ENCODE measurements around the gene HAND1. TPM values are rescaled to one million over a fixed set of nuclear protein-coding genes. Genes with fewer than 3 reads are reported as not detected.
"Not testable (repeated sequence)": the region's sequence is repeated elsewhere in the genome, so short reads cannot be mapped to it uniquely, and the experiment has no call there.

The HAND1 gene
- total RNA-seq, 1 donor from 2014 or later = 0.47 TPM

DNA sequence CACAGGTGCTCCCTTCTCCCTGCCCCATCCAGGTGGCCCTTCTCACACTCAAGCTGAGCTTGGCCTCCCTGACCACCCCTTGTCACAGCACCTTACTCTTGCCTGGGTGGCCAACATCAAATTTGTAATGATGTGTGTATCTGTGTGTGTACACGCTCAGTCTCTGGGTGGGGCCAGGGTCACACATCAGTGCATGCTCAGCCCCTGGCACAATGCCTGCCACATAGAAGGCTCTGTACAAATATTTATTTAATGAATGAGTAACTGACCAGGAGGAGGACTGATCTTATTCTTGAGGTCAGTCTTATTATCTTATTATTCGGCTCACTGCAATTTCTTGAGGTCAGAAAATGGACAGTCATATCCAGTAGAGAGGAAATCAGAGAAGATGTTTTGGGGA lies 41.3 kb upstream of the HAND1 start:
- H3K36me3 Mint-ChIP-seq (ENCODE audit: unreplicated experiment) = peaks cover 8% of the 10 kb centered on the region
- DNase-seq = no peak
- no peak overlapping the region for H3K27ac Mint-ChIP-seq (ENCODE audit: unreplicated experiment)
- H3K4me1 Mint-ChIP-seq (ENCODE audit: low read depth, unreplicated experiment) = peaks cover 19% of the 10 kb centered on the region
- peaks cover 5% of the 10 kb centered on the region for H3K9me3 Mint-ChIP-seq (ENCODE audit: unreplicated experiment)
- TF ChIP-seq, protein P1, sequence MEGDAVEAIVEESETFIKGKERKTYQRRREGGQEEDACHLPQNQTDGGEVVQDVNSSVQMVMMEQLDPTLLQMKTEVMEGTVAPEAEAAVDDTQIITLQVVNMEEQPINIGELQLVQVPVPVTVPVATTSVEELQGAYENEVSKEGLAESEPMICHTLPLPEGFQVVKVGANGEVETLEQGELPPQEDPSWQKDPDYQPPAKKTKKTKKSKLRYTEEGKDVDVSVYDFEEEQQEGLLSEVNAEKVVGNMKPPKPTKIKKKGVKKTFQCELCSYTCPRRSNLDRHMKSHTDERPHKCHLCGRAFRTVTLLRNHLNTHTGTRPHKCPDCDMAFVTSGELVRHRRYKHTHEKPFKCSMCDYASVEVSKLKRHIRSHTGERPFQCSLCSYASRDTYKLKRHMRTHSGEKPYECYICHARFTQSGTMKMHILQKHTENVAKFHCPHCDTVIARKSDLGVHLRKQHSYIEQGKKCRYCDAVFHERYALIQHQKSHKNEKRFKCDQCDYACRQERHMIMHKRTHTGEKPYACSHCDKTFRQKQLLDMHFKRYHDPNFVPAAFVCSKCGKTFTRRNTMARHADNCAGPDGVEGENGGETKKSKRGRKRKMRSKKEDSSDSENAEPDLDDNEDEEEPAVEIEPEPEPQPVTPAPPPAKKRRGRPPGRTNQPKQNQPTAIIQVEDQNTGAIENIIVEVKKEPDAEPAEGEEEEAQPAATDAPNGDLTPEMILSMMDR (IDR thresholded peaks at IDR 0.05; ENCODE audit: partially characterized antibody, unreplicated experiment) = no peak
- H3K4me3 Mint-ChIP-seq (ENCODE audit: unreplicated experiment) = no peak overlapping the region
- H3K27me3 Mint-ChIP-seq (ENCODE audit: unreplicated experiment) = peaks cover 7% of the 10 kb centered on the region

DNA sequence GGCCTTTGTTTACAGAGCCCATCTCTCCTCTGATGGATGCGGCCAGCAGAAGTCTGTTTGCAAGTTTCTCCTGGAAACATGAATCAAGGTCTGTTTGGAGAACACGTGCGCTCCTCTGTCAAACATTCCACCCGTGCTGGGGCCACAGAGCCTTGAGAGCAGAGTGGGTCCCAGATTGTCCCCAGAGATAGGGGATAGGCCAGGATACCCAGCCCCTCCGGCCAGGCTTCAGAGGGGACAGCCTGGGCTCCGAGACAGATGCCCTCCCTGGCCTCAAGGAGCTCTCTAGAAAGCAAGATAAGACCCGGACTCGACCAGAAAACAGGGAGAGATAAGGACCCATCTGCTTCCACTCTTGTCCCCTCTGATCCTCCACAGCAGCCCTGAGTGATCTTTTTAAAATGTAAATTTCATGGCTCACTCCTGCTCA lies 40.4 kb upstream of the HAND1 start:
- DNase-seq = no peak
- Mint-ChIP-seq H3K27me3 (ENCODE audit: unreplicated experiment) (peaks cover 7% of the 10 kb centered on the region), H3K9me3 (ENCODE audit: unreplicated experiment) (peaks cover 4% of the 10 kb centered on the region), H3K4me3 (ENCODE audit: unreplicated experiment) (no peak overlapping the region), H3K36me3 (ENCODE audit: unreplicated experiment) (peaks cover 8% of the 10 kb centered on the region), H3K4me1 (ENCODE audit: low read depth, unreplicated experiment) (peaks cover 12% of the 10 kb centered on the region), H3K27ac (ENCODE audit: unreplicated experiment) (no peak overlapping the region)
- TF ChIP-seq, protein P1 (IDR thresholded peaks at IDR 0.05; ENCODE audit: partially characterized antibody, unreplicated experiment) = no peak

DNA sequence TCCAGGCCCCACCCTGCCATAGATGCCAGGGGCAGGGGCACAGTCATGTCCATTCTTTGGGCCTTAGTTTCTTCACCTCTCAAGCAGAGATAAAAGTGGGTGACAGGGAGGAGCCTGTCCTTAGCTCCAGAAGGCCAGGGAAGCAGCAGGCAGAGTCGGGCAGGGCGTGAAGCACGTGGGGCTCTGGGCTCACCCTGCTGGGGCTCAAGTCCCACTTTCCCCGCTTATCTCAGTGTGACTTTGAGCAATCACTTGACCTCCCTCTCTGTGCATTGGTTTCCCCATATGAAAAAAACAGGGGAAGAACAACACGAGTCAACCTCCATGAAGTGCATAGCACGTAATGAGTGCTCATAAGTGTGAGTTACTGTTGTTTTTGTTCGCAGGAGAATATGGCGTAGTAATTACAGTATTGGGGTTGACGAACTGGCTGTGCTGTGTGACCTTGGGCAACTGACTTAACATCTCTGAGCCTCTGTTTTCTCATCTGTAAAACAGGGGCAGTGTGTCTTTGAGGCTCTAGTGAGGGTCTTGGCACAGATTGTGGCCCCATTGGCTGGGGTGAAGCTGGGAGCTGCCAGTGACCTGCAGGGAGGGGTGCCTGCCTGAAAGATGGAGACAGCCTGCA lies 39.9 kb upstream of the HAND1 start:
- Mint-ChIP-seq H3K9me3 (ENCODE audit: unreplicated experiment) (peaks cover 4% of the 10 kb centered on the region), H3K4me1 (ENCODE audit: low read depth, unreplicated experiment) (peaks cover 6% of the 10 kb centered on the region), H3K36me3 (ENCODE audit: unreplicated experiment) (peaks cover 4% of the 10 kb centered on the region), H3K27me3 (ENCODE audit: unreplicated experiment) (peaks cover 7% of the 10 kb centered on the region), H3K4me3 (ENCODE audit: unreplicated experiment) (no peak overlapping the region), H3K27ac (ENCODE audit: unreplicated experiment) (no peak overlapping the region)
- TF ChIP-seq, protein P1 (IDR thresholded peaks at IDR 0.05; ENCODE audit: partially characterized antibody, unreplicated experiment) = no peak
- DNase-seq = no peak

DNA sequence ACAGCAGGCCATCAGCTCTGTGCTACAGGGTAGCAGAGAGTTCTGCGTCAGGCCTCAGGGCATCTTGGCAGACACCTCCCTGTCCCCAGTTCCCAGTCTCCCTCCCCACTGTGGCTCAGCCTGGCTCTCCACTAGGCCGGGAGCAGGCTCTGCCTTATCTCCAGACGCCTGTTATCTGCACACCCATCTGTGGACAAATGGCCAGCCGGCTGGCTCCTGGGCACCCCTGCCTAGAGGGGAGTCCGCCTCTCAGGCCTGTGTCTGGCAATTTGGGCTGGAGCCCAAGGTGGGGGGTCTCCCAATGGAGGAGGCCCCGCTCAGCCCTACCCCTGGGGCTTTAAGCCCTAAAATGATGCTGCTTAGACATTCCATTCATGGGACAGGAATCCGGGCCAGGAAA lies 39.2 kb upstream of the HAND1 start:
- H3K9me3 Mint-ChIP-seq (ENCODE audit: unreplicated experiment) = peaks cover 4% of the 10 kb centered on the region
- no peak overlapping the region for H3K4me3 Mint-ChIP-seq (ENCODE audit: unreplicated experiment)
- no peaks in the 10 kb centered on the region for H3K36me3 Mint-ChIP-seq (ENCODE audit: unreplicated experiment)
- TF ChIP-seq, protein P1 (IDR thresholded peaks at IDR 0.05; ENCODE audit: partially characterized antibody, unreplicated experiment) = no peak
- H3K4me1 Mint-ChIP-seq (ENCODE audit: low read depth, unreplicated experiment) = peaks cover 3% of the 10 kb centered on the region
- peak; percentile 22 for DNase-seq
- peaks cover 4% of the 10 kb centered on the region for H3K27me3 Mint-ChIP-seq (ENCODE audit: unreplicated experiment)
- no peak overlapping the region for H3K27ac Mint-ChIP-seq (ENCODE audit: unreplicated experiment)

DNA sequence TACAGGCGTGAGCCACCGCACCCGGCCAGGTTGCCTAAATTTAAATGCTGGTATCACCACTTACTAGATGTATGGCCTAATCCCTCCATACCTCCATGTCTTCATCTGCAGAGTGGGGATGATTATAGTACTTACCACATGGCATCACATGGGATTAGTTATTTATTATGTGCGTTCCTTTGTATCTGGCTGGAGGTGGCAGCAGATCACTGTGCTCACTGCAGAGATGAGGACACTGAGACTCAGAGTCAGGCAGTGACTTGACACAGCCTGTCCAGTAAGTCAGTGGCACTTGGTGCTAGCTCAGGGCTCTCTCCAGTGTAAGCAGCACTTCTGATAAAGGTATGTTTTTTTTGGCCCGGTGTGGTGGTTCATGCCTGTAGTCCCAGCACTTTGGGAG lies 38.4 kb upstream of the HAND1 start:
- Mint-ChIP-seq H3K27me3 (ENCODE audit: unreplicated experiment) (peaks cover 4% of the 10 kb centered on the region), H3K36me3 (ENCODE audit: unreplicated experiment) (no peaks in the 10 kb centered on the region), H3K27ac (ENCODE audit: unreplicated experiment) (no peak overlapping the region), H3K4me1 (ENCODE audit: low read depth, unreplicated experiment) (peaks cover 3% of the 10 kb centered on the region), H3K9me3 (ENCODE audit: unreplicated experiment) (peaks cover 4% of the 10 kb centered on the region), H3K4me3 (ENCODE audit: unreplicated experiment) (no peak overlapping the region)
- TF ChIP-seq, protein P1 (IDR thresholded peaks at IDR 0.05; ENCODE audit: partially characterized antibody, unreplicated experiment) = no peak
- no peak for DNase-seq

DNA sequence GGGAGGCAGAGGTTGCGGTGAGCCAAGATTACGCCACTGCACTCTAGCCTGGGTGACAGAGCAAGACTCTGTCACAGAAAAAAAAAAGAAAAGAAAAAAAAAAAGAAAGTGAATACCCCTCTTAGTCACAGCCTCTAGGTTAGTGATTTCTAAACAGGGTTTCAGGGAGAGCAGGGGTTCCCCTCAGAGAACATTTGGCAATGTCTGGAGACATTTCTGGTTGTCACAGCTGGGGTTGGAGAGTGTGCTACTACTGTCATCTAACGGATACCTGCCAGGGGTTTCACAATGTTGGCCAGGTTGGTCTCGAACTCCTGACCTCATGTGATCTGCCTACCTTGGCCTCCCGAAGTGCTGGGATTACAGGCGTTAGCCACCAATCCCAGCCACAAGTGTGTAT lies 37.5 kb upstream of the HAND1 start:
- not testable (repeated sequence) for H3K4me3 Mint-ChIP-seq (ENCODE audit: unreplicated experiment)

More for the DNA sequence above, 37.5 kb upstream of the HAND1 start:
- not testable (repeated sequence) for H3K27ac Mint-ChIP-seq (ENCODE audit: unreplicated experiment); H3K36me3 Mint-ChIP-seq (ENCODE audit: unreplicated experiment); H3K27me3 Mint-ChIP-seq (ENCODE audit: unreplicated experiment); DNase-seq; H3K4me1 Mint-ChIP-seq (ENCODE audit: low read depth, unreplicated experiment); H3K9me3 Mint-ChIP-seq (ENCODE audit: unreplicated experiment)
